Immature natural killer cell (primary cell): ENCODE measurements around the gene XG. TPM values are rescaled to one million over a fixed set of nuclear protein-coding genes. Genes with fewer than 3 reads are reported as not detected.

ENCODE experiments used
- DNase-seq, 3 donors: peaks; one replicate each; pipeline ENCODE4 v3.0.0; 2022; ENCODE audit warnings: mixed read lengths in 1 of 3
- H3K27ac Mint-ChIP-seq, 6 donors: one replicate each; pipeline ENCODE4 v1.8.0; 2020; ENCODE audit warnings: mixed read lengths in 6 of 6, mild to moderate bottlenecking in 5 of 6, inconsistent platforms in 4 of 6, moderate library complexity in 3 of 6
- H3K27me3 Mint-ChIP-seq, 3 donors: one replicate each; pipeline ENCODE4 v1.8.0; 2020 to 2021; ENCODE audit warnings: low read depth in 3 of 3, mild to moderate bottlenecking in 3 of 3, mixed read lengths in 3 of 3, moderate library complexity in 3 of 3, inconsistent platforms in 1 of 3
- H3K36me3 Mint-ChIP-seq, 3 donors: one replicate each; pipeline ENCODE4 v1.8.0; 2020; ENCODE audit warnings: mixed read lengths in 3 of 3, inconsistent platforms in 2 of 3, mild to moderate bottlenecking in 2 of 3
- H3K4me1 Mint-ChIP-seq, 2 donors: one replicate each; pipeline ENCODE4 v1.8.0; 2020; ENCODE audit warnings: inconsistent platforms in 2 of 2, mild to moderate bottlenecking in 2 of 2, mixed read lengths in 2 of 2, moderate library complexity in 1 of 2
- H3K4me3 Mint-ChIP-seq, 5 donors: one replicate each; pipeline ENCODE4 v1.8.0; 2020; ENCODE audit warnings: mild to moderate bottlenecking in 5 of 5, mixed read lengths in 5 of 5, inconsistent platforms in 3 of 5, moderate library complexity in 3 of 5
- H3K9me3 Mint-ChIP-seq, 6 donors: one replicate each; pipeline ENCODE4 v1.8.0; 2020; ENCODE audit warnings: mild to moderate bottlenecking in 6 of 6, mixed read lengths in 6 of 6, inconsistent platforms in 4 of 6, moderate library complexity in 3 of 6
- polyA plus RNA-seq, 3 donors: library from polyadenylated mRNA; unstranded; fragments of 300-500 nt; fragmentation: Illumina TruSeq; gene quantifications; one replicate each; pipeline ENCODE4 v1.2.3, GENCODE V29; 2021

XG gene
- polyA plus RNA-seq, 3 donors from 2014 or later = not detected

DNA sequence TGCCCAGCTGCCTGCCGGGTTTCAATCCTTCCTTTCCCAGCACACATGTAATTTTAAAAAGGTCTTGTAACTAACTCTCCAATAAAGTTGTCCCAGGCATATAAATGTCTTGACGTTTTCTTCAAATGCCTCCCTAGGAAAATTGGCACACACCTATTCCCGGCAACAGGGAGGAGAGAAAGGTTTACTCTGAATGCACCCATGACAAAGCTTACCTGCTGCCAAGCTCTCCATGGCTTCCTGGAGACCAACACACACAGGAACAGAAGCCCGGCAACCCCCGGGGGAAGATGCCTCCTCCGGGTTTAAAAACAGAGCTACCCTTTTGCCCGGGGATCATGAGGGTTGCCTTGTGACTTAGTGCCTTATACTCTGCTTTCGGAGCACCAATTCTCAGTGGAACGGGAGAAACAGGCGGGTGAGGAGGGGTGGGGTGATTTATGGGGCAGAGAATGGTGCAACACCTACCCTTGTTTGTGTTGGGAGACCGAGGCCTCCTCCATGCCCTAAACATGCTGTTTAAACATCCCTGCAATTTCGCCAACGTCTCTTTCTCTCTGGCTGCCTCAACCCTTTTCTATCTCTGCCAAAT lies 72.1 kb downstream of the XG start:
- H3K9me3 Mint-ChIP-seq = no peaks in the 10 kb centered on the region
- H3K4me3 Mint-ChIP-seq = no peak overlapping the region
- no peak for DNase-seq
- H3K27ac Mint-ChIP-seq = no peak overlapping the region
- H3K4me1 Mint-ChIP-seq = peaks cover 0 to 7% of the 10 kb centered on the region in 2 donors
- no peaks in the 10 kb centered on the region for H3K36me3 Mint-ChIP-seq
- H3K27me3 Mint-ChIP-seq = peaks cover 0 to 5% (median 2%) of the 10 kb centered on the region in 3 donors

GRCh38 chrX:2824886-2825285 lies 73.0 kb downstream of the XG start:
- no peaks in the 10 kb centered on the region for H3K9me3 Mint-ChIP-seq
- H3K27me3 Mint-ChIP-seq = peaks cover 0 to 5% (median 2%) of the 10 kb centered on the region in 3 donors
- no peak overlapping the region for H3K4me3 Mint-ChIP-seq
- peaks cover 0 to 7% of the 10 kb centered on the region in 2 donors for H3K4me1 Mint-ChIP-seq
- no peak overlapping the region for H3K27ac Mint-ChIP-seq
- no peaks in the 10 kb centered on the region for H3K36me3 Mint-ChIP-seq
- DNase-seq = no peak

GRCh38 chrX:2828344-2828958 lies 76.6 kb downstream of the XG start, which contains the start of gene GYG2:
Gene GYG2 (plus strand): TSS chrX:2828930. CDS start chrX:2830189, 1,259 bp downstream.
- Mint-ChIP-seq H3K27ac (no peak within 1 kb of the TSS), H3K4me3 (no peak within 1 kb of the TSS), H3K36me3 (no peaks in the 10 kb centered on the region), H3K27me3 (peaks cover 4 to 20% (median 5%) of the 10 kb centered on the region in 3 donors), H3K4me1 (no peaks in the 10 kb centered on the region), H3K9me3 (peaks cover 0 to 3% (median 0%) of the 10 kb centered on the region in 6 donors)
- DNase-seq = no peak

- Mint-ChIP-seq H3K4me1 (no peaks in the 10 kb centered on the region), H3K9me3 (peaks cover 0 to 3% (median 0%) of the 10 kb centered on the region in 6 donors), H3K27ac (no peak overlapping the region), H3K27me3 (peaks cover 5 to 17% (median 5%) of the 10 kb centered on the region in 3 donors), H3K36me3 (no peaks in the 10 kb centered on the region), H3K4me3 (no peak overlapping the region)
- DNase-seq = no peak
These were observed 77.1 kb downstream of the XG start for GRCh38 chrX:2828959-2829411.

GRCh38 chrX:2829469-2830246 lies 77.8 kb downstream of the XG start:
- Mint-ChIP-seq H3K9me3 (peaks cover 0 to 3% (median 0%) of the 10 kb centered on the region in 6 donors), H3K36me3 (no peaks in the 10 kb centered on the region), H3K27me3 (peaks cover 5 to 19% (median 5%) of the 10 kb centered on the region in 3 donors), H3K27ac (no peak overlapping the region), H3K4me3 (no peak overlapping the region), H3K4me1 (no peaks in the 10 kb centered on the region)
- no peak for DNase-seq

DNA sequence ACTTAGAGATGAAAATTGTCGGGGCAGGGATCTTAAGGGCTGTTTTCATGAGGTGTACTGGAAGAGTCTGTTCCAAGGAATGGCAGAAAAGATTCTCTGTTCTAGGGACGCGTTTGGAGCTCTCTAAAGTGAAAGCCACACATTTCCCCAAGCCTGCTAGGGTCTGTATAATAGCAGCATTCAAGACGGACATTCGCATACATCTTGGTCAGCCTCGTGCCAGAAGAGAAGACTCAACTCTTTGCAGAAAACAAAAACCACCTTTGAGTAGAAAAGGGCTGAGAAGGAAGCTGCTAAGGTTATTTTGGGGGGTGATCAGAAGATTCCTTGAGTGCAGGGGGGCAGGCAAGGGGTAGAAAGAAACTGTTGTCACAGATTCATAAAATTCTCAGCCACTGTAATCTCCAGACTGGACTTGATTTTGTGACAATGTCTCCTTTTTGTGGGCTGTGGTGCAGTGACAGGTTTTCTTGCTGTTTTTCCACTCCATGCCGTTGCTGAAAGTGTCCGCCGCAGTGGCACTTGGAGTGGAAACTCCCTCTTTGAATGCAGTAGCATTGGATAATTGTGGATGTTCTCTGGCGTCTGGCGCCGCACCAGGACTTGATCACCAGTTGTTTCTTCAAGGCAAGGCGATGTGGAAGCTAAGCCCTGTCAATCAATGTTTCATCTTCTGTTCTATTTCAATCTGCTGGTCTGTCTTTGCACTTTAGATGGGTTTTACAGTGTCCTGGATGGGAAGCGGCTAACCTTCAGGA lies 79.8 kb downstream of the XG start:
- Mint-ChIP-seq H3K9me3 (peaks cover 0 to 6% (median 0%) of the 10 kb centered on the region in 6 donors), H3K27ac (no peak overlapping the region), H3K4me3 (no peak overlapping the region), H3K27me3 (peaks cover 5 to 22% (median 5%) of the 10 kb centered on the region in 3 donors), H3K36me3 (no peaks in the 10 kb centered on the region), H3K4me1 (no peaks in the 10 kb centered on the region)
- no peak for DNase-seq

DNA sequence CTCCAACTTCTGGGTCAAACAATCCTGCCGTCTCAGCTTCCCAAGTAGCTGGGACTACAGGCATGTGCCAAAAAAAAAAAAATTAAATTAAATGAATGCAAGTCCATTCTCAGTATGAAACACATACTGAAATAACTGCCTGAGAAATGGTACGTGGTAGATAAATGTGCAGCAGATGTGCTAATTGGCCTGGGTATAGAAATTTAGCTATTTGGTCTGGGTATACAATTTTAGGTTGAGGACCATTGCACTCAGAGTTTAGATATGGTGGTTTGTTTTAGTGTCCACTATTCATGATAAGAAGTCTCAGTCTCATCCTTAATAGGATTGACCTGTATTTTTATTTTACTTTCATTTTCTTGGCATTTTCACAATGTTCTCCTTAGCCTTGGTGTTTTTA lies 86.1 kb downstream of the XG start:
- H3K36me3 Mint-ChIP-seq = no peaks in the 10 kb centered on the region
- no peaks in the 10 kb centered on the region for H3K4me1 Mint-ChIP-seq
- H3K9me3 Mint-ChIP-seq = peaks cover 0 to 22% (median 10%) of the 10 kb centered on the region in 6 donors
- no peak overlapping the region for H3K27ac Mint-ChIP-seq
- H3K27me3 Mint-ChIP-seq = peaks cover 0 to 7% (median 1%) of the 10 kb centered on the region in 3 donors
- no peak overlapping the region for H3K4me3 Mint-ChIP-seq
- no peak for DNase-seq

DNA sequence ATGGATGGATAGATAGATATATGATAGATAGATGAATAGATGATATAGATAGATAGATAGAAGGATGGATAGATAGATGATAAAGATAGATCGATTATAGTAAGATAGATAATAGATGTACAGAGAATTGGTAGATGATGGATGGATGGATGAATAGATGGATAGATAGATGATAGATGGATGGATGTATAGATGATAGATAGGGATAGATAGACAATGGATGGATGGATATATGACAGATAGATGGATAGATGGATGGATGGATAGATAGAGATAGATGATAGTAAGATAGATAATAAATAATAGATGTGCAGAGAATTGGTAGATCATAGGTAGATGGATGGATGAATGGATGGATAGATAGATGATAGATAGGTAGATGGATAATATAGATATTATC lies 89.1 kb downstream of the XG start:
- H3K4me1 Mint-ChIP-seq = no peaks in the 10 kb centered on the region
- no peaks in the 10 kb centered on the region for H3K27me3 Mint-ChIP-seq
- no peak overlapping the region for H3K4me3 Mint-ChIP-seq
- no peaks in the 10 kb centered on the region for H3K36me3 Mint-ChIP-seq
- H3K27ac Mint-ChIP-seq = no peak overlapping the region
- peaks cover 0 to 18% (median 10%) of the 10 kb centered on the region in 6 donors for H3K9me3 Mint-ChIP-seq
- no peak for DNase-seq

- peaks cover 0 to 16% (median 10%) of the 10 kb centered on the region in 6 donors for H3K9me3 Mint-ChIP-seq
- no peaks in the 10 kb centered on the region for H3K4me1 Mint-ChIP-seq
- DNase-seq = no peak
- no peaks in the 10 kb centered on the region for H3K27me3 Mint-ChIP-seq
- H3K36me3 Mint-ChIP-seq = no peaks in the 10 kb centered on the region
- H3K4me3 Mint-ChIP-seq = no peak overlapping the region
- no peak overlapping the region for H3K27ac Mint-ChIP-seq
These were observed 89.7 kb downstream of the XG start for GRCh38 chrX:2841537-2841936.

DNA sequence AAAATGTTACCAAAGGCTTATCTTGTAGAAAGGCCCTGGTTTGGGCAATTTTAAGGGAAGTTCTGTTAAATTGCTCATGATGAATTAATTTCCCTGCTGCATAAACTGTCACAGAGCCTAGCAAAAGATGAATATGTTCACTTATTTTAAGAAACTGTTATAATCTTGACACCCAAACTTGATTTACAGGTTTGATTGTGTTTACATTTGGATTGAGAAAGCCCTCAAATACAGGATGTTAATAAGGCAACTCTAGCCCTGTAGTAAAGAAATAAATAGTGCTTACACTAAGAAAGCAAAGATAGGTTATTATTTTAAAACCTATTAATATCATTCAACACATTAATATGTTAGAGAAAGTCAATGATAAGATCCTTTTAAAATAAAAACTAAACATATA lies 95.2 kb downstream of the XG start:
- Mint-ChIP-seq H3K27ac (no peak overlapping the region), H3K4me1 (no peaks in the 10 kb centered on the region), H3K27me3 (peaks cover 0 to 8% (median 2%) of the 10 kb centered on the region in 3 donors), H3K9me3 (no peaks in the 10 kb centered on the region), H3K4me3 (no peak overlapping the region), H3K36me3 (no peaks in the 10 kb centered on the region)
- no peak for DNase-seq

DNA sequence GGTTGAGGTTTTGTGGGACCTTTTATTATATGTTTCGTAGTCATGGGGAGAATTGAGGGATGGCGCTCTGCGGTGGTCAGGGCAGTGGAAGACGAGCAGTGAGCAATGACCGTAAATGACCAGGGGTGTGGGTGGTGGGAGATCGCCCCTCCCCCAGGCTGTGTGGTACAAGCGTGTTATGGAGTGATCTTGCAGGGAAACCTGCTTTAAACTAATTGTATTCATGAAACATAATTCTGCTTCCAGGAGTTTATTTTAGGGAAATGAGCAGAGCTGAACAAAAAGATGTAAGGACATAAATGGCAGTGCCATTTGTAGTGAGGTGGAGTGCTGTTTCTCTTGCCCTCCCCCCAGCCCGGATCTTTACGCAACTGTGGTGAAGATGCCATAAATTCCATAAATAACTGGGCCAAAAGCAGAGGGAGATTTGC lies 97.0 kb downstream of the XG start:
- H3K27me3 Mint-ChIP-seq = peaks cover 2 to 8% (median 2%) of the 10 kb centered on the region in 3 donors
- no peak for DNase-seq
- no peaks in the 10 kb centered on the region for H3K4me1 Mint-ChIP-seq
- H3K4me3 Mint-ChIP-seq = no peak overlapping the region
- no peaks in the 10 kb centered on the region for H3K9me3 Mint-ChIP-seq
- no peak overlapping the region for H3K27ac Mint-ChIP-seq
- H3K36me3 Mint-ChIP-seq = no peaks in the 10 kb centered on the region

DNA sequence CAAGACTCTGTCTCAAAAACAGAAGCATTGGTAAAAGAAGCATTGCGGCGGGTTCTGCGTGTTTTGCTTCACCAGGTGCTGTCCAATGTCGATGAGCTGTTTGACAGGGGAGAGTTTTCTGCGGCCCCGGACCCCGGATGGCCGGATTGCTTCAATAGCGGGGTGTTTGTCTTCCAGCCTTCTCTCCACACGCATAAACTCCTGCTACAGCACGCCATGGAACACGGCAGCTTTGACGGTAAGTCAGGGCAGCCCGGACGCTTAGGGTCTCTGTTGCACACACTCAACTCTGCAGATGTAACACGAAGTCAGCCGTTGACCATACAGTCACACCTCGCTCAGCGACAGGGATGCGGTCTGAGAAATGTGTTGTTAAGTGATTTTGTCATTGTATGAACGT lies 103.1 kb downstream of the XG start:
- H3K27ac Mint-ChIP-seq = no peak overlapping the region
- no peak overlapping the region for H3K4me3 Mint-ChIP-seq
- H3K27me3 Mint-ChIP-seq = peaks cover 2 to 8% (median 2%) of the 10 kb centered on the region in 3 donors
- H3K36me3 Mint-ChIP-seq = no peaks in the 10 kb centered on the region
- no peaks in the 10 kb centered on the region for H3K4me1 Mint-ChIP-seq
- no peak for DNase-seq
- no peaks in the 10 kb centered on the region for H3K9me3 Mint-ChIP-seq

DNA sequence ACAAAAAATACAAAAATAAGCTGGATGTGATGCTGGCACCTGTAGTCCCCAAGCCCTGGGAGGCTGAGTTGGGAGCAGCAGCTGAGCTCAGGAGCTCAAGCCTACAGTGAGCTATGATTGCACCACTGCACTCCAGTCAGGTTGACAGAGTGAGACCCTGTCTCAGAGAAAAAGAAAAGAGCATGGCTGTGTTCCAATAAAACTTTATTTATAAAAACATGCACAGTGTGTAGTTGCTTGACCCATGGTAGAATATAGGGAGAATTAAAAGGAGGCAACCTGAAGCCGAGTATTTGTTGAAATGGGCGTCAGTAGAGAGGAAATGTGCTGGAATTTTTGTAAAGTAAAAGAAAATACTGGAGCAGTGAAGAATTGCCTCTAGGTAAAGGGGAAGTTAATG lies 103.9 kb downstream of the XG start:
- Mint-ChIP-seq H3K4me3 (no peak overlapping the region), H3K36me3 (no peaks in the 10 kb centered on the region), H3K27ac (no peak overlapping the region), H3K9me3 (no peaks in the 10 kb centered on the region), H3K27me3 (peaks cover under 1 to 5% (median 2%) of the 10 kb centered on the region in 3 donors), H3K4me1 (no peaks in the 10 kb centered on the region)
- DNase-seq = no peak
